ENCODE measurements around the gene PNP. TPM values are rescaled to one million over a fixed set of nuclear protein-coding genes. Genes with fewer than 3 reads are reported as not detected.

Gene PNP
- polyA plus RNA-seq, 1 donor from 2014 or later = 12.6 TPM

- H3K9ac ChIP-seq (ENCODE audit: low read length) = no peak overlapping the region
- no peak overlapping the region for H2AFZ ChIP-seq (ENCODE audit: low read depth, low read length)
- TF ChIP-seq, protein P1, sequence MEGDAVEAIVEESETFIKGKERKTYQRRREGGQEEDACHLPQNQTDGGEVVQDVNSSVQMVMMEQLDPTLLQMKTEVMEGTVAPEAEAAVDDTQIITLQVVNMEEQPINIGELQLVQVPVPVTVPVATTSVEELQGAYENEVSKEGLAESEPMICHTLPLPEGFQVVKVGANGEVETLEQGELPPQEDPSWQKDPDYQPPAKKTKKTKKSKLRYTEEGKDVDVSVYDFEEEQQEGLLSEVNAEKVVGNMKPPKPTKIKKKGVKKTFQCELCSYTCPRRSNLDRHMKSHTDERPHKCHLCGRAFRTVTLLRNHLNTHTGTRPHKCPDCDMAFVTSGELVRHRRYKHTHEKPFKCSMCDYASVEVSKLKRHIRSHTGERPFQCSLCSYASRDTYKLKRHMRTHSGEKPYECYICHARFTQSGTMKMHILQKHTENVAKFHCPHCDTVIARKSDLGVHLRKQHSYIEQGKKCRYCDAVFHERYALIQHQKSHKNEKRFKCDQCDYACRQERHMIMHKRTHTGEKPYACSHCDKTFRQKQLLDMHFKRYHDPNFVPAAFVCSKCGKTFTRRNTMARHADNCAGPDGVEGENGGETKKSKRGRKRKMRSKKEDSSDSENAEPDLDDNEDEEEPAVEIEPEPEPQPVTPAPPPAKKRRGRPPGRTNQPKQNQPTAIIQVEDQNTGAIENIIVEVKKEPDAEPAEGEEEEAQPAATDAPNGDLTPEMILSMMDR (IDR thresholded peaks at IDR 0.05; ENCODE audit: poor library complexity, severe bottlenecking) = no peak
- TF ChIP-seq EZH2 (IDR thresholded peaks at IDR 0.05; ENCODE audit: borderline replicate concordance, insufficient read depth, low read length, poor library complexity, severe bottlenecking) = no peak
- no peak for TF ChIP-seq RAD21 (conservative IDR thresholded peaks at IDR 0.05)
- no peak for TF ChIP-seq TAF1 (IDR thresholded peaks at IDR 0.05; ENCODE audit: low read depth)
- TF ChIP-seq SMC3 (conservative IDR thresholded peaks at IDR 0.05; ENCODE audit: poor library complexity) = no peak
- no peak for TF ChIP-seq POLR2AphosphoS5 (IDR thresholded peaks at IDR 0.05)
- no peak for TF ChIP-seq REST (IDR thresholded peaks at IDR 0.05; ENCODE audit: borderline replicate concordance)
- H3K79me2 ChIP-seq (replicated peaks; ENCODE audit: insufficient read depth, low read length) = peaks cover 50% of the 10 kb centered on the region
- no peak overlapping the region for H3K27ac ChIP-seq (ENCODE audit: low read length)
- H4K20me1 ChIP-seq (ENCODE audit: insufficient read depth) = no peaks in the 10 kb centered on the region
- H3K36me3 ChIP-seq (ENCODE audit: insufficient read depth, low read length) = no peaks in the 10 kb centered on the region
- H3K9me2 ChIP-seq (ENCODE audit: insufficient read depth, low read length) = no peaks in the 10 kb centered on the region
- H3K9me3 ChIP-seq (ENCODE audit: low read length) = no peaks in the 10 kb centered on the region
- H3F3A ChIP-seq (ENCODE audit: insufficient read depth, low read length, poor library complexity, severe bottlenecking) = no peaks in the 10 kb centered on the region
- H3K4me2 ChIP-seq (ENCODE audit: low read length) = no peak overlapping the region
- H3K27me3 ChIP-seq (ENCODE audit: insufficient read depth, low read depth, low read length) = no peaks in the 10 kb centered on the region
- H3K4me3 ChIP-seq (ENCODE audit: low read length) = no peak overlapping the region
These were observed 11.0 kb upstream of the PNP start for GRCh38 chr14:20458031-20458789.

- no peaks in the 10 kb centered on the region for H3K27me3 ChIP-seq (ENCODE audit: insufficient read depth, low read depth, low read length)
- TF ChIP-seq MXI1 (conservative IDR thresholded peaks at IDR 0.05; ENCODE audit: poor library complexity, severe bottlenecking) (peak; percentile 47), REST (IDR thresholded peaks at IDR 0.05; ENCODE audit: borderline replicate concordance) (no peak)
- H2AFZ ChIP-seq (ENCODE audit: low read depth, low read length) = peak overlapping the region; percentile 77
- peak overlapping the region; percentile 92 for H3K4me3 ChIP-seq (ENCODE audit: low read length)
- no peaks in the 10 kb centered on the region for H3F3A ChIP-seq (ENCODE audit: insufficient read depth, low read length, poor library complexity, severe bottlenecking)
- no peaks in the 10 kb centered on the region for H3K9me2 ChIP-seq (ENCODE audit: insufficient read depth, low read length)
- peak overlapping the region; percentile 90 for H3K27ac ChIP-seq (ENCODE audit: low read length)
- no peaks in the 10 kb centered on the region for H4K20me1 ChIP-seq (ENCODE audit: insufficient read depth)
- peaks cover 41% of the 10 kb centered on the region for H3K79me2 ChIP-seq (replicated peaks; ENCODE audit: insufficient read depth, low read length)
- no peaks in the 10 kb centered on the region for H3K9me3 ChIP-seq (ENCODE audit: low read length)
- H3K4me2 ChIP-seq (ENCODE audit: low read length) = peak overlapping the region; percentile 53
- peak overlapping the region; percentile 93 for H3K9ac ChIP-seq (ENCODE audit: low read length)
- no peaks in the 10 kb centered on the region for H3K36me3 ChIP-seq (ENCODE audit: insufficient read depth, low read length)
These were observed 8.6 kb upstream of the PNP start for GRCh38 chr14:20460458-20461224.

Measured in neural cell (in vitro differentiated cells).